ENCODE results near the gene PNPLA7. TPM values are rescaled to one million over a fixed set of nuclear protein-coding genes. Genes with fewer than 3 reads are reported as not detected.
"Not testable (repeated sequence)": the region's sequence is repeated elsewhere in the genome, so short reads cannot be mapped to it uniquely, and the experiment has no call there.

The PNPLA7 gene
- total RNA-seq, 1 donor from 2014 or later, result 17.7 TPM

- no peak for ATAC-seq
- no peak for DNase-seq (ENCODE audit: low spot score)
Observed at GRCh38 chr9:137543237-137543963, 6.8 kb downstream of the PNPLA7 start.

GRCh38 chr9:137542486-137542885, 7.7 kb downstream of the PNPLA7 start:
- DNase-seq (ENCODE audit: low spot score), result no peak
- ATAC-seq, result no peak

GRCh38 chr9:137540536-137540935, 9.7 kb downstream of the PNPLA7 start:
- DNase-seq (ENCODE audit: low spot score) (no peak), ATAC-seq (peak; percentile 11)

DNA sequence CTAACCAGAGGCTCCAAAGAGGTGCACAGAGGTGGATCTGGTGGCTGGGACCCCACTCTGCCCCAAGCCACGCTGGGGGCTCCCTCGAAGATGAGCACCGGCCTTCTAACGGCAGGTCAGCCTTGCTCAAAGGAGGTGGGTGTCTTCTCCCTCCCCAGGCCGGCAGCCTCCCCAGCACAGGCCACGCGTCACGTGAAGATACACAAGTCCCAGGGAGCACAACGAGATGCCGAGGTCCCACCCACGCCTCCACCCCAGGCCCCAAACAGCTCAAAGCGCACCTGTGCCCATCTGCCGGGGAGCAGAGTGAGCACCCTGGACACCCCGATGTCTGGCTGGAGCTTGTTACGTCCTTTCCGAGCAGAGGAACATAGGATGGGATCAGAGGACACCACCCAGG, 12.1 kb downstream of the PNPLA7 start:
- no peak for ATAC-seq
- DNase-seq (ENCODE audit: low spot score), result no peak

DNA sequence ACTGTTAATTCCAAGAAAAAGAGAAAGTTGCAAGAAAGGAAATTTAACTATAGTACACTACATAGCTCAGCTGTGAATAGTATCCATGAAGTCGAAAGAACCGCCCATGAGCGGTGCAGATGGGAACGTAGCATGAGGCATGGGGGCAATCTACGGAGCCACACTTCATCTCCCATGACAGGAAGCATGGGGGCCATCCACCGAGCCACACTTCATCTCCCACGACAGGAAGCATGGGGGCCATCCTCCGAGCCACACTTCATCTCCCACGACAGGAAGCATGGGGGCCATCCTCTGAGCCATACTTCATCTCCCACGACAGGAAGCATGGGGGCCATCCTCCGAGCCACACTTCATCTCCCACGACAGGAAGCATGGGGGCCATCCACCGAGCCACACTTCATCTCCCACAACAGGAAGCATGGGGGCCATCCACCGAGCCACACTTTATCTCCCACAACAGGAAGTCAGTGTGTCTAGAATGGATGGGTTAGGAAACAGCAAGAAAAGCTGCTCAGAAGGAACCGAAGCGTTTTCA, 13.5 kb downstream of the PNPLA7 start:
- DNase-seq (ENCODE audit: low spot score), result not testable (repeated sequence)

DNA sequence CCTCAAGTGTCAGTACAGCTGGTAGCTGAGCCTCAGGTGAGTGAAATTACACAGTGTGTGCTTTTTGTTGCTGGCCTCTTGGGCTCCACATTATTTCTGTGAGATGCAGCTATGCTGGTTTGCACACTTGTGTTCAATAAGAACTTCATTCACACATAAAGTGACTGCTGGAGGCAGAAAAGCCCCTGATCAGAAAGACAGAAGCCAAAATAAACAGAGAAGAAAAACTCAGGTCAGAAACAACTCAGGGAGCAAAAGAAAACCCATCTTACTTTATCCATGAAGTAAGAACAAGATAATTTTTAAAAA, 15.1 kb downstream of the PNPLA7 start:
- DNase-seq (ENCODE audit: low spot score) (no peak), ATAC-seq (no peak)

More for the DNA sequence above, 13.5 kb downstream of the PNPLA7 start:
- not testable (repeated sequence) for ATAC-seq

DNA sequence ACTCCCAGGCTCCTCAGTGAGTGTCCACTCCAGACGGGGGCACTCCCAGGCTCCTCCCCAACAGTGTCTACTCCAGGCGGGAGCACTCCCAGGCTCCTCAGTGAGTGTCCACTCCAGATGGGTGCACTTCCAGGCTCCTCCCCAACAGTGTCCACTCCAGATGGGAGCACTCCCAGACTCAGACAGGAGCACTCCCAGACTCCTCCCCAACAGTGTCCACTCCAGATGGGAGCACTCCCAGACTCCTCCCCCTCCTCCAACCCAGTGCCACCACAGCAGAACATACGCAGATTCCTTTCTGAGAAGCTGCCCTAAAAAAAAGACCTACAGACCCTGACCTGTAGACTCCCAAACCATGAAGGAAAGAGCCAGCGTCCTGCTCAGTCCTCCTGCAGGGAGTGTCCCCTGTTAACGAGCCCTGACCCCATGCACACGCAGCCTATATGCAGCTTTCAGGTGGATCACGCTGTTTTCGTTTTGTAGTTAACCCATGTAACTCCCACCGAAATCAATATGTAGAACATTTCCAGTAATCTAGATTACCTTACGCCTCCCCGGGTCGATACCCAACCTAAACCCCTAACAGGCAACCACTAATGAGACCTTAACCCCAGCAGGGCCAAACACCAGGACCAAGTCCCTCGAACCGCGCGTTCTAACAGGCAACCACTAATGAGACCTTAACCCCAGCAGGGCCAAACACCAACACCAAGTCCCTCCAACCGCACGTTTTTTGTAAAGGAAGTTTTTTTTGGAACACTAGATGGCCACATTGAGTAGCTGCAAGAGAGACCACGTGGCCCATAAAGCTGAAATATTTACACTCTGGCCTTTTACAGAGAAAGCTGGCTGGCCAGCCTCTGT, 15.7 kb downstream of the PNPLA7 start:
- DNase-seq (ENCODE audit: low spot score), result no peak
- peak; percentile 98 for ATAC-seq

GRCh38 chr9:137532891-137533468, 17.2 kb downstream of the PNPLA7 start:
- DNase-seq (ENCODE audit: low spot score); ATAC-seq: not testable (repeated sequence)

GRCh38 chr9:137531099-137531765, 19.0 kb downstream of the PNPLA7 start:
- no peak for ATAC-seq
- no peak for DNase-seq (ENCODE audit: low spot score)

DNA sequence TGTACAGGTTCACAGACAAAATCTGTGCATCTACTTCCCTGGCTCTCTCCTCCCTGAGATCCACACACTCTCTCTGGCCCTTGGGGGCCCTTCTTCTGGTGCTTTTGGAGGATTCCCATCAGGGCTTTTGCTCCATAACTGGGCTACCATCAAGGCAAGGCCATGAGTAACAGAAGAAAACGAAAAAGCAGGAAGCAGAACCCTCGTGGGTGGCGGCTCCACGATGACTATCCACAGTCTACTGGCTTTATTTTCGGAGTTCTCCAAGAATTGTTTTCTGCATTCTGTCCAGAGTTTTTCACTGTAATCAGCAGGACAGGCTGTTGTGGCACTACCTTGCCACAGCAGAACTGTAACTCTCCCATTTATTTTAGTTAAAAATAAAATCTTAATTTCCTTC, 19.9 kb downstream of the PNPLA7 start:
- no peak for ATAC-seq
- DNase-seq (ENCODE audit: low spot score), result no peak

DNA sequence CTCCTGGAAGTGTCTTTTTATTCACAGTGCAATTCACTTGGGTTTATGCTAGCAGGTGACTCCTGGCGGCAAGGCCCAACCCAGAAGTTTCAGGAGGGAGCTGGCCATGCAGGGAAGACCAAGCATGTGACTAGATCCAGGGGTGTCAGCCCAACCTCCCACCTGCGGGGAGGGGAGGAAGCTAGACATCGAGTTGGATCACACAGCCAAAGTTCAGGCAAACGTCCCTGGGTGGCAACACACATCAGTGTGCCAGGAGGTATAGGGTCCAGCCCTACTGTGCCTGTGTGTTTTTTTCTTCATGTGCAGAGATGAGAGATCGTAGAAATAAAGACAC, 25.3 kb downstream of the PNPLA7 start:
- no peak for ATAC-seq

GRCh38 chr9:137524161-137524980, 25.8 kb downstream of the PNPLA7 start:
- DNase-seq (ENCODE audit: low spot score), result no peak
- no peak for ATAC-seq

More for the DNA sequence above, 25.3 kb downstream of the PNPLA7 start:
- DNase-seq (ENCODE audit: low spot score), result no peak

DNA sequence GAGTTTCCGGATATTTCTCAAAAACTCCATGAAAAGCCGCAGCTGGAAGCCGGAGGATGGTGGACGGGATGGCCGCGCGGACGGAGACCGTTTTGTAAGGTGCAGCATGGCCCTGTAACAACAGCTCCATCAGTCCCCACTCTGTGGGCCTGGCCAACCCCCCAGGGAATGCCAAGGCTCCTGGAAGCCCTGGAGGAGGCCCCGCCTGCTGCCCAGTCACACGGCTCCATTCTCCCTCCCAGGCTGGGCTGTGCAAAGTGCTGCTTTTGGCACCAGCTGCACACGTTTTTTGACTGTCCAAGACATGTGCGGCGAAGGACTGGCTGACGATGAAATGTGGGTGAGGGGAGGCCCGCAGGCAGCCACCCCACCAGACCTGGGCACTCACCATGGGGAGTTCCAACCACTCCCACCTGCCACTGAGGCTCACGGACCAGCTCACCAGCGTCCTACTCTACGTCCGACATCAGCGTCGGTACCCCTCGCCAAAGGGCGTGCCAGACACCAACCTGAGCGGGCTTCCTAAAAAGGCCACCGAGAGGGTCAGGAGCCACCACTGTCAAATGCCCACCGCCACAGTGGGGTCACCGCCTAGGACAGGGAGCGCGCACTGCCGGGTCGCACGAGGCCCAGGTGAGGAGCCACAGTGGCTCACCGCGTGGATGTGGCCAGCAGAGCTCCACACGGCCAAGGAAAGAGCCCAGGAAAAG, 27.3 kb downstream of the PNPLA7 start:
- ATAC-seq (no peak), DNase-seq (ENCODE audit: low spot score) (no peak)

DNA sequence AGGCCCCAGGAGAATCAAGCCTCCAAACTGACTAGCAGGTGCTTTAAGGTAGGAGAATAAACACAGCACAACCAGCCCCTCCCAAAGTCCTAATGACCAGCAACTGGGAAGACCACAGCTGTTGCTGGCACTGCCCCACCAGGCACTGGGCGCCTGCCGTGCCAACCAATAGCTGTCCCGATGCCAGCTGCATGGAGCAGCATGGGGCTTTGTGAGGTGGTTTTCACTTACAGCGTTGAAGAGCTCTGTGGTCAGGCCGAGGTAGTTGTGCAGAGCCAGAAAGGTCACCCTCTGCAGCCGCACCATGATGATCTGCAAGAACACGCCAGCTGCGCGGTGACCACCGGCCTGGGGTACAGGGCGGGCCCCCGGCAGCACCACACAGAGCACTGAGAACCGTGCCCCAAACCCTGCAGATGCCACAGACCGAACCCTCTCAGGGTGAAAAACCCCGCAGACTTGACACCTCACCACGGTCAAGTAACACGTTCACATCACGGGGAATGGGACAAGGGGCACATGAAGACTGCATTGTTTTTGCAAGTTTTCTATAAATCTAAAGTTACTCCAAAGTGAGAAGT, 28.7 kb downstream of the PNPLA7 start:
- DNase-seq (ENCODE audit: low spot score) (no peak), ATAC-seq (no peak)

- DNase-seq (ENCODE audit: low spot score), result no peak
- no peak for ATAC-seq
Observed at GRCh38 chr9:137520614-137521404, 29.4 kb downstream of the PNPLA7 start.

GRCh38 chr9:137519553-137519952, 30.6 kb downstream of the PNPLA7 start:
- ATAC-seq (no peak), DNase-seq (ENCODE audit: low spot score) (no peak)

- not testable (repeated sequence) for ATAC-seq; DNase-seq (ENCODE audit: low spot score)
Observed at GRCh38 chr9:137518661-137519459, 31.3 kb downstream of the PNPLA7 start.

All from left lobe of liver (tissue), 2 donors.